ENCODE results near the gene RXRA.
A peak's percentile ranks its signal among the peaks of the same experiment; 100 is the strongest.

RXRA gene

GRCh38 chr9:134433909-134434882 is 107.9 kb downstream of the RXRA start:
- DNase-seq (ENCODE audit: low spot score): no peak

GRCh38 chr9:134434894-134435506 is 108.7 kb downstream of the RXRA start:
- DNase-seq (ENCODE audit: low spot score): peak; percentile 95

- no peak for DNase-seq (ENCODE audit: low spot score)
These were observed 109.5 kb downstream of the RXRA start for GRCh38 chr9:134435550-134436378.

GRCh38 chr9:134436379-134436762 is 110.1 kb downstream of the RXRA start:
- DNase-seq (ENCODE audit: low spot score): no peak

GRCh38 chr9:134436911-134437310 is 110.7 kb downstream of the RXRA start:
- DNase-seq (ENCODE audit: low spot score): no peak

GRCh38 chr9:134437403-134438194 is 111.3 kb downstream of the RXRA start:
- no peak for DNase-seq (ENCODE audit: low spot score)

GRCh38 chr9:134438195-134438788 is 112.0 kb downstream of the RXRA start:
- DNase-seq (ENCODE audit: low spot score): no peak

GRCh38 chr9:134439368-134439784 is 113.1 kb downstream of the RXRA start:
- DNase-seq (ENCODE audit: low spot score): no peak

- DNase-seq (ENCODE audit: low spot score): no peak
These were observed 114.5 kb downstream of the RXRA start for GRCh38 chr9:134440636-134441226.

- no peak for DNase-seq (ENCODE audit: low spot score)
These were observed 115.2 kb downstream of the RXRA start for GRCh38 chr9:134441227-134442084.

GRCh38 chr9:134442085-134442474 is 115.8 kb downstream of the RXRA start:
- DNase-seq (ENCODE audit: low spot score): no peak

GRCh38 chr9:134442486-134443173 is 116.4 kb downstream of the RXRA start:
- no peak for DNase-seq (ENCODE audit: low spot score)

- peak; percentile 98 for DNase-seq (ENCODE audit: low spot score)
These were observed 117.2 kb downstream of the RXRA start for GRCh38 chr9:134443174-134444037.

- DNase-seq (ENCODE audit: low spot score): no peak
These were observed 117.7 kb downstream of the RXRA start for GRCh38 chr9:134444038-134444315.

GRCh38 chr9:134445000-134445399 is 118.7 kb downstream of the RXRA start:
- DNase-seq (ENCODE audit: low spot score): no peak

GRCh38 chr9:134449180-134449916 is 123.1 kb downstream of the RXRA start:
- DNase-seq (ENCODE audit: low spot score): peak; percentile 93

- no peak for DNase-seq (ENCODE audit: low spot score)
These were observed 125.6 kb downstream of the RXRA start for GRCh38 chr9:134451700-134452458.

All from HuH-7 (cell line).